ENCODE data around the gene BOLA2B.
A peak's percentile ranks its signal among the peaks of the same experiment; 100 is the strongest.
"Not testable (repeated sequence)": the region's sequence is repeated elsewhere in the genome, so short reads cannot be mapped to it uniquely, and the experiment has no call there.

BOLA2B gene

DNA sequence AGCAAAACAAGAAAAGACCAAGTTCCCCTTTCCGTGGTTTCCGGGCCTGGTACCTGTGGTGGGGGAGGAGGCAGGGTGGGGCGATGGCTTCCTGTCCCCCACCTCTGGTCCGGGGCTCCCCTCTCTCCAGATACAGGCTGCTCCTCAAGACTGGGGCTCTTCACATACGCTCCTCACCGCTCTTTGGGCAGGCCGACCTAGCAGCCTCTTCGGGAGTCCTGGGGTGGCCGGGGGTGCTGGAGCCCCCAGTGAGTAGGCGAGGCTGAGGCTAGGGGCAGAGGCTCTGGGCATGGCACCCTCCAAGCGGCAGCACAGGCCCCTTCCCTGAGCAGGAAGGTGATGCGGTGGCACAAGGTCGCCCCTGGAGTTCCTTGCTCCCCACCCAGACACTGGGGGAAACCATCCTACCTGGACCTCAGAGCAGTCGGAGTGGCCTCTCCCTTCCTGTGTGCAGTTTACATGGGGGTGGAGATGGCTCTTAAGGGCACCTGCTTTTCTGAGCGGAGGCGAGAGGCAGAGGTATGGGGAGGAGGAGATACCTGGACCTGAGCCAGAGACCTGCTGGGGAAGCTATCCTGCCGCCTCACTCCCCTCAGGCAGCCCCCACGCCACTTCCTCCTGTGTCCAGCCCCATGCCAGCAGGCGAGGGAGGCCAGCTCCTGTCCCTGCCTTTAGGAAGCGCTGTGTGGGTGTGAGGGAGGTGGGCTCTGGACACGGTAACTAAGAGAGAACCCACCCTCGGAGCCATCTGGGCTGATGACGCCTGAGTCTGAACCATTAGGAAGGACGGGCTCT lies 9.2 kb downstream of the BOLA2B start:
- peak; percentile 69 for DNase-seq (ENCODE audit: low read depth)

DNA sequence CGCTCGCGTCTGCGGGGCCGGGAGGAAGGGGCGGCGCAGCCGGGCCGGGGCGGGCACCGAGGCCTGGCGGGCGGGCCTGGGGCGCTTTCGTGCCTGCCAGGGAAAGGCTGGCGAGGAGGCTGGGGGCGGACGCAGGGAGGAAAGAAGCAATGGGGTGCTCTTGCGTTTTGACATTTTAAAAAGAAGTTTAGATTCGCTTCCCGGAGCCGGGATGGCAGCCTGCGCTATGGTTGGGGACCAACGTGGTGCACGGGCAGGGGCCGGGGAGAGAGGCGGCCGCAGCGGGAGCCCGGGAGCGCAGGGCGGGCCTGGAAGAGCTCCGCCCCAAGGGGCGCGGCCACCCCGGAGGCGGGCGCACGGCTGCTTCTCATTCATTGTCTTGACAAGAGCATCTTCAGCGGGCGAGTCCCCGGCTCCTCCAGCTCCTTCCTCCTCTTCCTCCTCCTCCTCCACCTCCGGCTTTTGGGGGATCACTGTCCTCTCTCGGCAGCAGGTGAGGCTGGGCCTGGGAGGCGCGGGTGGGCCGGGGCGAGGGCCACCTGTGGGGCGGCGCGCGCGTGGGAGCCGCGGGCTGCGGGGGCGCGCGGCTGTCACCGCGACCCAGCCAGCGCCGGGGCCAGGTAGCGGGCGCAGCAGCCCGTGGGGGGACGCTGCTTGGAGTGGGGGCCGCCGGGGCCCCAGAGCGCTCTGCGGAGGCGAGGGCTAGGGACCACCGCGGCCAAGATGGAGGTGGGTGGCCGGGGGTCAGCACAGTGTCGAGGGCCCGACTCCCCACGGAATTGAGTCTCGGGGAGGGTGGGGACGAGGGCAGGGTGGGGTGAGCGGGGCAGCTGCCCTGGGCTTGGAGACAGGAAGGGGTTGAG lies 10.0 kb downstream of the BOLA2B start, which contains the start of gene CORO1A:
CORO1A (plus strand) TSS at position 370 of the 863 bp plus-strand sequence. CDS start 1,608 bp downstream, outside the sequence.
- peak; percentile 74 for DNase-seq (ENCODE audit: low read depth)

DNA sequence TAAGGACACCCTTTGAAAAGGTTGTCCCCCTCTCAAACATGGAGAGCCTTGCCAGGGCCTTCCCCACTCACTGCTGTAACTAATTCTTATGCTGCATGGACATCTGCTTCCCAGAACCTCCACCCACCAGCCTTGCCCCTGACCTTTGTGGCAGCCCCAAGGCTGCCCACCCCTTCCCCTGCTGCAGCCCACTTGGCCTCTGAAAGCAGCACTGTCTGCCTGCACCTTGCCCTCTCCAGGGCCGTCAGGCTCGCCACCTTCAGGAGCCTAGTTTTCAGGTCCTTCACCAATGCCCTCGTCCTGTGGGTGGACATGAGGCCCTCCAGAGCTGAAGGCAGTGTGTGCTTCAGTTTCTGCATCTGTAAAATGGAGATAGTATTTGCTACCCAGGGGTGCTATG lies 12.7 kb downstream of the BOLA2B start:
- no peak for DNase-seq (ENCODE audit: low read depth)

DNA sequence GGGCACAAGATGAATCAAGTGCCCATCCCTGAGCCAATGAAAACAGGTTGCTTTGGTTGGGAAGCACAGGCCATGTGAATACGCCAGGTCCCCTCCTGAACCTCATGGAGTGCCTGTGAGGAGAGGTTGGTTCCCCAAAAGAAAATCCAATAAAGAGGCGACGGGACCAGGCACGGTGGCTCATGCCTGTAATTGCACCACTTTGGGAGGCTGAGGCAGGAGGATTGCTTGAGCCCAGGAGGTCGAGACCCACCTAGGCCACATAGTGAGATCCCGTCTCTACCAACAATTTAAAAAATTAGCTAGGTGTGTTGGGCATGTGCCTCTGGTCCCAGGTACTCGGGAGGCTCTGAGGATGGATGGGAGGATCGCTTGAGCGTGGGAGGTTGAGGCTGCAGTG lies 13.5 kb downstream of the BOLA2B start:
- no peak for DNase-seq (ENCODE audit: low read depth)

DNA sequence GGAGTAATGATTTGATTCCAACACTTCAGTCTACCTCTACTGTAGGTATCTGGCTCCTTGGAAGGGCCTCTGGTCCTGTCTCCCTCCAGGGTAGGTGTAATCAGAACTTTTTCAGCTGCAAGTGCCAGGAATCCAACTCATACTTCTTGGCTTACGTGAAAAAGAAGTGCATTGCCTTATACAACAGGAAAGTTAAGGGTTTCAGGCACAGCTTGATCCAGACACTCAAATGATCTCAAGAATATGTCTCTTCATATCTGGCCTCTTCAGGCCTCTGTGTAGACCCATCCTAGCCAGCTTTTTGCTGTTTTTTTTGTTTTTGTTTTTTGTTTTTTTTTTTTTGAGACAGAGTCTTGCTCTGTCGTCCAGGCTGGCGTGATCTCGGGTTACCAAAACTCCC lies 14.3 kb downstream of the BOLA2B start:
- DNase-seq (ENCODE audit: low read depth) = no peak

DNA sequence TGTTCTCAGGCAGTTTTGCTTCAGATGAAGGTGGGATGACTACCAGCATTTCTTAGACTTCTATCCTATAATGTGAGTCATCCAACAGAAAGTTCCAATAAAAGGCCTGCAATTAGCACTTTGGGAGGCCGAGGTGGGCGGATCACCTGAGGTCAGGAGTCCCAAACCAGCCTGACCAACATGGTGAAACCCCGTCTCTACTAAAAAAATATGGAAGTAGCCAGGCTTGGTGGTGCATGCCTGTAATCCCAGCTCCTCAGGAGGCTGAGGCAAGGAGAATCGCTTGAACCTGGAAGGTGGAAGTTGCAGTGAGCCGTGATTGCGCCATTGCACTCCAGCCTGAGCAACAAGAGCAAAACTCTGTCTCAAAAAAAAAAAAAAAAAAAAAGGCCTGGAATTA lies 16.6 kb downstream of the BOLA2B start:
- DNase-seq (ENCODE audit: low read depth) = not testable (repeated sequence)

DNA sequence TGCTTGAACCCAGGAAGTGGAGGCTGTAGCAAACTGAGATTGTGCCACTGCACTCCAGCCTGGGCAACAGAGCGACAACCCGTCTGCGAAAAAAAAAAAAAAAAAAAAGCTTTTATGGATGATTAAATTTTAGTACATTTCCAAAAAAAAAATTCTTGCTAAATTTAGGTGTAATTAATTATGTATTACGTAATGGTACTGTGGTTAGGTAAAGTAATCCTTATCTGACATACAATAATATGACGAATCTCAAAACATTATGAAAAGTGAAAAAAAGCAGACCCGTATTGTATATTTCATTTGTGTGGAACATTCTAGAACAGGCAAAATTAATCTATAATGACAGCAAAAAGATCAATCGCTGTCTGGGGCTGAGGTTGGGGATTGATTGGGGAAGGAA lies 20.4 kb downstream of the BOLA2B start:
- no peak for DNase-seq (ENCODE audit: low read depth)

DNA sequence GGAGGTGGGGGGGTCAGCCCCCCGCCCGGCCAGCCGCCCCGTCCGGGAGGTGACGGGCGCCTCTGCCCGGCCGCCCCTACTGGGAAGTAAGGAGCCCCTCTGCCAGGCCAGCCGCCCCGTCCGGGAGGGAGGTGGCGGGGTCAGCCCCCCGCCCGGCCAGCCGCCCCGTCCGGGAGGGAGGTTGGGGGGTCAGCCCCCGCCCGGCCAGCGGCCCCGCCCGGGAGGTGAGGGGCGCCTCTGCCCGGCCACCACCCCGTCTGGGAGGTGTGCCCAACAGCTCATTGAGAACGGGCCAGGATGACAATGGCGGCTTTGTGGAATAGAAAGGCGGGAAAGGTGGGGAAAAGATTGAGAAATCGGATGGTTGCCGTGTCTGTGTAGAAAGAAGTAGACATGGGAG lies 23.3 kb downstream of the BOLA2B start:
- not testable (repeated sequence) for DNase-seq (ENCODE audit: low read depth)

DNA sequence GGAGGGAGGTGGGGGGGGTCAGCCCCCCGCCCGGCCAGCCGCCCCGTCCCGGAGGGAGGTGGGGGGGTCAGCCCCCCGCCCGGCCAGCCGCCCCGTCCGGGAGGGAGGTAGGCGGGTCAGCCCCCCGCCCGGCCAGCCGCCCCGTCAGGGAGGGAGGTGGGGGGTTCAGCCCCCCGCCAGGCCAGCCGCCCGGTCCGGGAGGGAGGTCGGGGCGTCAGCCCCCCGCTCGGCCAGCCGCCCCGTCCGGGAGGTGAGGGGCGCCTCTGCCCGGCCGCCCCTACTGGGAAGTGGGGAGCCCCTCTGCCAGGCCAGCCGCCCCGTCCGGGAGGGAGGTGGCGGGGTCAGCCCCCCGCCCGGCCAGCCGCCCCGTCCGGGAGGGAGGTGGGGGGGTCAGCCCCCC lies 24.1 kb downstream of the BOLA2B start:
- DNase-seq (ENCODE audit: low read depth) = not testable (repeated sequence)

DNA sequence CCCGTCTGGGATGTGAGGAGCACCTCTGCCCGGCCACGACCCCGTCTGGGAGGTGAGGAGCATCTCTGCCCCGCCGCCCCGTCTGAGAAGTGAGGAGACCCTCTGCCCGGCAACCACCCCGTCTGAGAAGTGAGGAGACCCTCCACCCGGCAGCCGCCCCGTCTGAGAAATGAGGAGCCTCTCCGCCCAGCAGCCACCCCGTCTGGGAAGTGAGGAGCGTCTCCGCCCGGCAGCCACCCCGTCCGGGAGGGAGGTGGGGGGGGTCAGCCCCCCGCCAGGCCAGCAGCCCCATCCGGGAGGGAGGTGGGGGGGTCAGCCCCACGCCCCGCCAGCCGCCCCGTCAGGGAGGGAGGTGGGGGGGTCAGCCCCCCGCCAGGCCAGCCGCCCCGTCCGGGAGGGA lies 24.7 kb downstream of the BOLA2B start:
- DNase-seq (ENCODE audit: low read depth) = not testable (repeated sequence)

DNA sequence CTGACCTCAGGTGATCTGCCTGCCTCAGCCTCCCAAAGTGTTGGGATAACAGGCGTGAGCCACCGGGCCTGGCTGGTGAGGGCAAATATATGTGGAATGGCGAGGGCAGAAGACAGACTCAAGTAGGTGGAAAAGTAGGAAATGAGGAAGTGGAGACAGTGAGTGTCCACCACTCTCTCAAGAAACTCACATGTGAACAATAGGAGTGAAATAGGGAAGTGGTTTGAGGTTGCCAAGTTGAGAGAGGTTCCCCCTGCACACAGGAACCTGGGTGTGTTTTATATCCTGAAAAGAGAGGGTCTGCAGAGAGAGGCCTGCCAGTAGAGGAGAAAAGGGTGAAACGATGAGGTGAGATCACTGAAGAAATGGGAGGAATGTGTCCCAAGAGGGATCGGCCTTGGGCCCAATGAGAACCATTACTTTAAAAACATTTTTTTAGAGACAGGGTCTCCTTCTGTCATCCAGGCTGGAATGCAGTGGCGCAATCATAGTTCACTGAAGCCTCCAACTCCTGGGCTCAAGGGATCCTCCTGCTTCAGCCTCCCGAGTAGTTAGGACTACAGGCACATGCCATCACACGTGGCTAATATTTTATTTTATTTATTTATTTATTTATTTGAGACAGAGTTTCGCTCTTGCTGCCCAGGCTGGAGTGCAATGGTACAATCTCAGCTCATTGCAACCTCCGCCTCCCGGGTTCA lies 27.1 kb downstream of the BOLA2B start:
- DNase-seq (ENCODE audit: low read depth) = no peak

DNA sequence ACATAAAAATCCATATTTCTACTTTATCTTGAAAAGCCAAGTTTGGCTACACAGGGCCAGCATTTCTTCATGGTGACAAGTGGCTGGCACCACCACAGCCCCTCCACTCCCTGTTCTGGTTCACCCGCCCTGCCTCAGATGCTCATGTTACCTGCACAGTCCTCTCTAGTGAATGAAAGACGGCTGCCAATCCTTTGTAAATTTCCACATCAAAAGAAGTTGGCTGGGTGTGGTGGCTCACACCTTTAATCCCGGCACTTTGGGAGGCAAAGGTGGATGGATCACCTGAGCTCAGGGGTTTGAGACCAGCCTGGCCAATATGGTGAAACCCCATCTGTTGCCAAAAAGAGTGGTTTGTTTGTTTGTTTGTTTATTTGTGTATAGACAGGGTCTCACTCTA lies 29.9 kb downstream of the BOLA2B start:
- DNase-seq (ENCODE audit: low read depth) = no peak

DNA sequence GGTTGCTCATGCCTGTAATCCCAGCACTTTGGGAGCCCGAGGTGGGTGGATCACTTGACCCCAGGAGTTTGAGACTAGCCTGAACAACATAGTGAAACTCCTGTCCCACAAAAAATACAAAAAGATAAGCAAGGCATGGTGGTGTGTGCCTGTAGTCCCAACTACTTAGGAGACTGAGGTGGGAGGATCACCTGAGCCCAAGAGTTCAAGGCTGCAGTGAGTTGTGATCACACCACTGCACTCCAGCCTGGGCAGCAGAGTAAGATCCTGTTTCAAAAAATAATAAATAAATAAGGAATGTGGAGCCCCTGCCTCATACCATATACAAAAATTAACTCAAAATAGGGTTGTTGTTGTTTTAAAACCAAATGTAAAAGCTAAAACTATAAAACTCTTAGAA lies 36.3 kb downstream of the BOLA2B start:
- no peak for DNase-seq (ENCODE audit: low read depth)

DNA sequence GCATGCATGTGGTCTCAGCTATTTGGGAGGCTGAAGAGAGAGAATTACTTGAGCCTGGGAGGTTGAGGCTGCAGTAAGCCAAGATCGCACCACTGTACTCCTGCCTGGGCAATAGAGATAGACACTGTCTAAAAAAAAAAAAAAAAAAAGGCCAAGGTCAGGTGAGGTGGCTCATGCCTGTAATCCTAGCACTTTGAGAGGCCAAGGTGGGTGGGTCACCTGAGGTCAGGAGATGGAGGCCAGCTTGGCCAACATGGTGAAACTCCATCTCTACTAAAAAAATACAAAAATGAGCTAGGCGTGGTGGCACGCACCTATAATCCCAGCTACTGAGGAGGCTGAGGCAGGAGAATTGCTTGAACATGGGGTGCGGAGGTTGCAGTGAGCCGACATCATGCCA lies 38.3 kb downstream of the BOLA2B start:
- DNase-seq (ENCODE audit: low read depth) = no peak

DNA sequence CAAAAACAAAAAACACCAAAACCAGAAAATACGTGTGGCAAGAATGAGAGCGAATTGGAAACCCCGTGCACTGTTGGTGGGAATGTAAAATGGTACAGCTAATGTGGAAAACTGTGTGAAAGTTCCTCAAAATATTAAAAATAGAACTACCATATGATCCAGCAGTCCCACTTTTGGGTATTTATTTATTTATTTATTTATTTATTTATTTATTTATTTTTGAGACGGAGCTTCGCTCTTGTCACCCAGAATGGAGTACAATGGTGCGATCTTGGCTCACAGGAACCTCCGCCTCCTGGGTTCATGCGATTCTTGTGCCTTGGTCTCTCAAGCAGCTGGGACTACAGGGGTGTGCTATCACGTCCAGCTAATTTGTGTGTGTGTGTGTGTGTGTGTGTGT lies 40.9 kb downstream of the BOLA2B start:
- DNase-seq (ENCODE audit: low read depth) = no peak

DNA sequence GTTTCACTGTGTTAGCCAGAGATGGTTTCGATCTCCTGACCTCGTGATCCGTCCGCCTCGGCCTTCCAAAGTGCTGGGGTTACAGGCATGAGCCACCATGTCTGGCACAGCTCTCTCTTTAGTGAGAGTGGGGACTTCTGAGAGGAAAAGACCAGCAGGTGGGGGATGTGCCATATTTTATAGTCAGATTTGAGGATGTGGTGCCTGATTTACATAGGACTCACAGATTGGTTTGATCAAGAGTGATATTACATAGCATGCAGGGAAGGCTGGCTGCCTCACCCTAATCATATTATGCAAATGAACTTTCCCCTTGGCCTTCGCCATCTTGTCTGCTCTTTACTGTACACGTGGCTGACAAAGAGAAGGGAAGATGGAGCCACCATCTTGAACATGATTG lies 42.4 kb downstream of the BOLA2B start:
- DNase-seq (ENCODE audit: low read depth) = no peak

DNA sequence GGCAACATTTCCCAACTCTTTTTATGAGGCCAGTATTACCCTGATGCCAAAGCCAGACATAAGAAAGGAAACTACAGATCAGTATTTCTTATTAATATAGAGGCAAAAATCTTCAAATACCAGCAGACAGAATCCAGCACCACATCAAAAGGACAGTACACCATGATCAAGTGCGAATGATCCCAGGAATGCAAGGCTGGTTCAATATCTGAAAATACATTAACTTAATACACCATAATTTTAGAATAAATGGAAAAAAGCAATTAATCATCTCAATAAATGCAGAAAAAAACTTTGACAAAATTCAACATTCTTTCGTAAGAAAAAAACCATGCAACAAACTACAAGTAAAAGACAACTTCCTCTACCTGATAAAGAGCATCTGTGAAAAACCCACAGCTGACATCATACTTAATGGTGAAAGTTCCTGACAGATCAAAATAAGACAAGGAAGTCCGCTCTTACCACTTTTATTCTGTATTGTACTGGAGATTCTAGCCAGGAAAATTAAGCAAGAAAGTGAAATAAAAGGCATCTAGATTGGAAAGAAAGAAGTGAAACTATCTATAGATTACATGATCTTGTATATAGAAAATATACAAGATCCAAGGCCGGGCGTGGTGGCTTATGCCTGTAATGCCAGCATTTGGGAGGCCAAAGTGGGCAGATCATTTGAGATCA lies 44.1 kb downstream of the BOLA2B start:
- DNase-seq (ENCODE audit: low read depth) = no peak

DNA sequence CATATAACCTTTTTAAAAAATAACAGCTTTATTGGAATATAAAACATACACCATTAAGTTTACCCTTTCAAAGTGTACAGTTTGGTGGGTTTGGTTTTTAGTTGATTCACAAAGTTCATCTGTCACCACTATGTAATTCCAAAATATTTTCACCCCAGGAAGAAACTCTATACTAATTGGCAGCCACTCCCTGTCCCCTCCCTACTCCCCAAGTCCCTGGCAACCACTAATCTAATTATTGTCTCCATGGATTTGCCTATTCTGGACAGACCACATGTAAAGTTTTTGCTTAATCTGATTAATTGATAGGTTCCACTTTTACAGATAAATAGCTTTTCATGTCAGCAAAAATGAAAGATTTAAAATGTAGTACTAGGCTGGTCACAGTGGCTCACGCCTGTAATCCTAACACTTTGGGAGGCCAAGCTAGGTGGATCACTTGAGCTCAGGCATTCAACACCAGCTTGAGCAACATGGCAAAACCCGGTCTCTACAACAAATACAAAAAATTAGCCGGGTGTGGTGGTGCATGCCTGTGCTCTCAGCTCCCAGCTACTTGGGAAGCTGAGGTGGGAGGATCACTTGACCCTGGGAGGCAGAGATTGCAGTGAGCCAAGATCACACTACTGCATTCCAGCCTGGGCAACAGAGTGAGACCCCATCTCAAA lies 45.5 kb downstream of the BOLA2B start:
- no peak for DNase-seq (ENCODE audit: low read depth)

DNA sequence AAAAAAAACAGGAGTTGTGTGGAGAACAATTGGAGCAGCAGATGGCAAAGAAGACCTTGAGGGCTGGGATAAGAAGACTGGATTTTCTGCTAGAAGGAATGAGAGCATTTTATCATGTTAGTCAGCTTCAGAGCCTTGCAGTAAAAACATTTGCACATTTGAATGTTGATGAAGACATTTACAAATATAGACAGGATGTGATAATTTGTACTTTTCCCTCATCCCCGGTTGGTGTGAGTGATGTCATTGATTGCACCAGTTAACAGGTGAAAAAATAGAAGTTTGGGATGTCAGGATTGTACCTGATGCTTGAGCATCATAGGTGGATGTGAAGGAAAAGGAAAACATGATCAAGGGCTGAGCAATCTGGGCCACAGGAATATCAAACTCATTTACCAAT lies 47.8 kb downstream of the BOLA2B start:
- DNase-seq (ENCODE audit: low read depth) = no peak

DNA sequence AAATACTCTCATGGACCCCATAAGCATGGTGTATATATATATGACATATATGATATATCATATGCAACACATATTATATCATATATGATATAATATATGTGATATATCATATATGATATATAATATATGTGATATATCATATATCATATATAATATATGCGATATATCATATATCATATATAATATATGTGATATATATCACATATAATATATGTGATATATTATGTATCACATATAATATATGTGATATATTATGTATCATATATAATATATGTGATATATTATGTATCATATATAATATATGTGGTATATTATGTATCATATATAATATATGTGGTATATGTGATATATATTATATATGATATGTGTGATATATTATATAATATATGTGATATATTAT lies 48.5 kb downstream of the BOLA2B start:
- DNase-seq (ENCODE audit: low read depth) = no peak

DNA sequence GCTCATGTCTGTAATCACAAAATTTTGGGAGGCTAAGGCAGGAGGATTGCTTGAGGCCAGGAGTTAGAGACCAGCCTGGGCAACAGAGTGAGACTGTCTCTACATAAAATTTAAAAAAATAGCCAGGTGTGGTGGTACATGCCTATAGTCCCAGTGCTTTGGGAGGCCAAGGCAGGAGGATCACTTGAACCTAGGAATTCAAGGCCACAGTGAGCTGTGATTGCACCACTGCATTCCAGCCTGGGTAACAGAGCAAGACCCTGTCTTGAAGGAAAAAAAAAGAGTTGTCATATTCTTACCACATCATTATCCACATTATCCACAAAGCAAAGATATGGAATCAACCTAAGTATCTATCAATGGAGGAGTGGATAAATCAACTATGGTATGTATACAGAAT lies 49.4 kb downstream of the BOLA2B start:
- DNase-seq (ENCODE audit: low read depth) = no peak

DNA sequence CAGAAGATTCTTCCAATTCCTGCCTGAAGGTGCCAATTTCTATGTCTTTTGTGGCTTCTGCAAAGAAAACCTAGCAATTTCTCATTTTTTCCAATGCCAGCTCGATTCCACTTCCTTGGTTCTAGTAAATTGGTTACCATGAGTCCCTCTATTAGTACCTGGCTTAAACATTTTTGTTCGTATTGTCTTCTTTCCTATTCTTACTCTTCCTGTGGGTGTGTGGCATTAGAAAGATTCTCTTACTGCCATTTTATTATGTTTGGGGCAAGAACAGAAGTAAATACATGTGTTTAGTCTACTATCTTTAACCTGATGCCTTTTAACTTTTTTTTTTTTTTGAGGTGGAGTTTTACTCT lies 50.1 kb downstream of the BOLA2B start:
- no peak for DNase-seq (ENCODE audit: low read depth)

Measured in activated gamma-delta T cell treated with anti-CD3 and anti-CD28 coated beads, Interleukin-2, amount 50 U/mL, for 16 hours (primary cell).